Measurements from ENCODE around the gene C4orf50. TPM values are rescaled to one million over a fixed set of nuclear protein-coding genes. Genes with fewer than 3 reads are reported as not detected.

The C4orf50 gene
- total RNA-seq, 1 donor from 2014 or later, result not detected

- intact Hi-C loops (cut with micrococcal nuclease), result no loop called here
- Mint-ChIP-seq H3K36me3 (ENCODE audit: low read depth) (no peaks in the 10 kb centered on the region), H3K9me3 (no peaks in the 10 kb centered on the region), H3K4me1 (no peaks in the 10 kb centered on the region), H3K27ac (no peak overlapping the region), H3K27me3 (peaks cover 5% of the 10 kb centered on the region), H3K4me3 (no peak overlapping the region)
- ChIA-PET CTCF (no interaction called here), POLR2A (no interaction called here)
- TF ChIP-seq, protein P1, sequence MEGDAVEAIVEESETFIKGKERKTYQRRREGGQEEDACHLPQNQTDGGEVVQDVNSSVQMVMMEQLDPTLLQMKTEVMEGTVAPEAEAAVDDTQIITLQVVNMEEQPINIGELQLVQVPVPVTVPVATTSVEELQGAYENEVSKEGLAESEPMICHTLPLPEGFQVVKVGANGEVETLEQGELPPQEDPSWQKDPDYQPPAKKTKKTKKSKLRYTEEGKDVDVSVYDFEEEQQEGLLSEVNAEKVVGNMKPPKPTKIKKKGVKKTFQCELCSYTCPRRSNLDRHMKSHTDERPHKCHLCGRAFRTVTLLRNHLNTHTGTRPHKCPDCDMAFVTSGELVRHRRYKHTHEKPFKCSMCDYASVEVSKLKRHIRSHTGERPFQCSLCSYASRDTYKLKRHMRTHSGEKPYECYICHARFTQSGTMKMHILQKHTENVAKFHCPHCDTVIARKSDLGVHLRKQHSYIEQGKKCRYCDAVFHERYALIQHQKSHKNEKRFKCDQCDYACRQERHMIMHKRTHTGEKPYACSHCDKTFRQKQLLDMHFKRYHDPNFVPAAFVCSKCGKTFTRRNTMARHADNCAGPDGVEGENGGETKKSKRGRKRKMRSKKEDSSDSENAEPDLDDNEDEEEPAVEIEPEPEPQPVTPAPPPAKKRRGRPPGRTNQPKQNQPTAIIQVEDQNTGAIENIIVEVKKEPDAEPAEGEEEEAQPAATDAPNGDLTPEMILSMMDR (IDR thresholded peaks at IDR 0.05), result no peak
- ATAC-seq (ENCODE audit: low read depth), result no peak
- no peak for DNase-seq
These were observed 27.6 kb downstream of the C4orf50 start for GRCh38 chr4:5990446-5991160.

GRCh38 chr4:5989236-5990225 lies 28.7 kb downstream of the C4orf50 start:
- Mint-ChIP-seq H3K27ac (no peak overlapping the region), H3K27me3 (peaks cover under 1% of the 10 kb centered on the region), H3K4me3 (no peak overlapping the region), H3K4me1 (no peaks in the 10 kb centered on the region), H3K9me3 (peaks cover 6% of the 10 kb centered on the region), H3K36me3 (ENCODE audit: low read depth) (no peaks in the 10 kb centered on the region)
- ChIA-PET CTCF (no interaction called here), POLR2A (no interaction called here)
- TF ChIP-seq, protein P1 (IDR thresholded peaks at IDR 0.05), result no peak
- ATAC-seq (ENCODE audit: low read depth), result no peak
- intact Hi-C loops (cut with micrococcal nuclease), result no loop called here
- DNase-seq, result no peak

GRCh38 chr4:5988086-5988845 lies 30.0 kb downstream of the C4orf50 start:
- no peak overlapping the region for H3K4me3 Mint-ChIP-seq
- ATAC-seq (ENCODE audit: low read depth) (no peak), DNase-seq (no peak)
- ChIA-PET CTCF (no interaction called here), POLR2A (no interaction called here)
- H3K27ac Mint-ChIP-seq, result no peak overlapping the region
- H3K27me3 Mint-ChIP-seq, result no peaks in the 10 kb centered on the region
- intact Hi-C loops (cut with micrococcal nuclease), result no loop called here
- H3K9me3 Mint-ChIP-seq, result peaks cover 17% of the 10 kb centered on the region
- no peaks in the 10 kb centered on the region for H3K36me3 Mint-ChIP-seq (ENCODE audit: low read depth)
- TF ChIP-seq, protein P1 (IDR thresholded peaks at IDR 0.05), result no peak
- H3K4me1 Mint-ChIP-seq, result no peaks in the 10 kb centered on the region

GRCh38 chr4:5984843-5985242 lies 33.4 kb downstream of the C4orf50 start:
- Mint-ChIP-seq H3K4me1 (no peaks in the 10 kb centered on the region), H3K4me3 (no peak overlapping the region), H3K9me3 (peaks cover 17% of the 10 kb centered on the region), H3K36me3 (ENCODE audit: low read depth) (no peaks in the 10 kb centered on the region), H3K27ac (no peak overlapping the region), H3K27me3 (no peaks in the 10 kb centered on the region)
- ATAC-seq (ENCODE audit: low read depth), result no peak
- intact Hi-C loops (cut with micrococcal nuclease), result no loop called here
- TF ChIP-seq, protein P1 (IDR thresholded peaks at IDR 0.05), result no peak
- DNase-seq, result no peak
- CTCF ChIA-PET, result no interaction called here
- POLR2A ChIA-PET, result no interaction called here
